Keratinocyte (primary cell): Measurements from ENCODE around the gene COQ8A. TPM values are rescaled to one million over a fixed set of nuclear protein-coding genes. Genes with fewer than 3 reads are reported as not detected.

Experiments used
- DNase-seq: peaks from one replicate; pipeline ENCODE4 v3.0.0-alpha.2; 2011; ENCODE audit warnings: low read depth, missing footprints, low spot score
- FAIRE-seq: peaks from 2 replicates; lab custom pipeline; 2011; peaks lifted over from hg19 to GRCh38; lab: Jason Lieb, UNC
- H2AFZ ChIP-seq: 2 replicates; pipeline ENCODE4 v1.6.0; 2012; ENCODE audit warnings: low read length, control low read depth, inconsistent platforms; ENCODE audit not compliant: control insufficient read depth
- H3K27ac ChIP-seq: 2 replicates; pipeline ENCODE4 v1.5.1; 2011; ENCODE audit warnings: low read length; ENCODE audit not compliant: control insufficient read depth, insufficient read depth
- H3K27me3 ChIP-seq: 3 replicates; pipeline ENCODE4 v1.6.0; 2011; ENCODE audit warnings: low read length; ENCODE audit not compliant: control insufficient read depth, insufficient read depth; ENCODE audit errors: extremely low read depth
- H3K36me3 ChIP-seq, 2 experiments: 2 replicates in 1 of 2; 3 replicates in 1 of 2; pipeline ENCODE4 v1.5.1; 2011; ENCODE audit warnings: low read length in 2 of 2, mild to moderate bottlenecking in 1 of 2; ENCODE audit not compliant: control insufficient read depth in 2 of 2, insufficient read depth in 2 of 2; ENCODE audit errors: extremely low read depth in 1 of 2
- H3K4me1 ChIP-seq: 3 replicates; pipeline ENCODE4 v1.5.1; 2011; ENCODE audit warnings: low read length; ENCODE audit not compliant: control insufficient read depth, insufficient read depth; ENCODE audit errors: extremely low read depth
- H3K4me2 ChIP-seq: 3 replicates; pipeline ENCODE4 v1.6.0; 2011; ENCODE audit warnings: low read depth, low read length; ENCODE audit not compliant: control insufficient read depth, insufficient read depth; ENCODE audit errors: extremely low read depth
- H3K4me3 ChIP-seq, 3 experiments: fragments of 200-600 bp in 1 of 3; sonication (generic) in 1 of 3; 2 replicates in 2 of 3; 3 replicates in 1 of 3; pipeline ENCODE4 v1.5.1; 2011 to 2016; ENCODE audit warnings: low read length in 3 of 3, mild to moderate bottlenecking in 3 of 3, control low read depth in 2 of 3, inconsistent platforms in 1 of 3, low read depth in 1 of 3, mixed read lengths in 1 of 3, mixed run types in 1 of 3, moderate library complexity in 1 of 3; ENCODE audit not compliant: control insufficient read depth in 2 of 3, insufficient read depth in 2 of 3; ENCODE audit errors: extremely low read depth in 1 of 3
- H3K79me2 ChIP-seq: 2 replicates; pipeline ENCODE4 v1.6.0; 2012; ENCODE audit warnings: low read length; ENCODE audit not compliant: control insufficient read depth, insufficient read depth
- H3K9ac ChIP-seq: 3 replicates; pipeline ENCODE4 v1.6.0; 2011; ENCODE audit warnings: low read length; ENCODE audit not compliant: control insufficient read depth, insufficient read depth; ENCODE audit errors: extremely low read depth
- H3K9me1 ChIP-seq: 3 replicates; pipeline ENCODE4 v1.6.0; 2011; ENCODE audit warnings: low read length; ENCODE audit not compliant: control insufficient read depth, insufficient read depth; ENCODE audit errors: extremely low read depth
- H3K9me3 ChIP-seq: 2 replicates; pipeline ENCODE4 v1.5.1; 2012; ENCODE audit warnings: low read depth, low read length; ENCODE audit not compliant: control insufficient read depth
- H4K20me1 ChIP-seq: 3 replicates; pipeline ENCODE4 v1.6.0; 2011; ENCODE audit warnings: low read length; ENCODE audit not compliant: control insufficient read depth, insufficient read depth; ENCODE audit errors: extremely low read depth
- EZH2 ChIP-seq: IDR thresholded peaks from one replicate; pipeline ENCODE4 v1.6.1; 2012; ENCODE audit warnings: inconsistent platforms, mild to moderate bottlenecking, low read length, moderate library complexity
- dilution Hi-C: fragments of 300-500 bp; cut with MboI; formaldehyde crosslinking; loops from one replicate; pipeline ENCODE4 v1.7.0; 2020; ENCODE audit warnings: low sequenced_read_pairs; ENCODE audit not compliant: extremely low pct_ligation_motif_present
- polyA plus RNA-seq, 5 experiments: library from polyadenylated mRNA; depleted of rRNA in 3 of 5; stranded (reverse) in 3 of 5; stranded (forward) in 1 of 5; unstranded in 1 of 5; fragments of >200 nt; gene quantifications; 1 replicate in 1 of 5; 2 replicates in 3 of 5; 3 replicates in 1 of 5; pipeline versions ENCODE4 v1.2.1 to v1.2.3, GENCODE V29; 2011 to 2012; ENCODE audit warnings: missing spikeins in 2 of 5, low read depth in 1 of 5, low replicate concordance in 1 of 5
- TF ChIP-seq, protein P1 (sequence below), 3 experiments: IDR thresholded peaks in 1 of 3; conservative IDR thresholded peaks in 1 of 3; optimal IDR thresholded peaks in 1 of 3; 2 replicates in 2 of 3; 3 replicates in 1 of 3; pipeline versions ENCODE3 to v1.5.1; 2011; ENCODE audit warnings: low read length in 3 of 3, mild to moderate bottlenecking in 3 of 3, moderate library complexity in 2 of 3, control low read depth in 1 of 3, inconsistent platforms in 1 of 3; ENCODE audit not compliant: insufficient read depth in 2 of 3; ENCODE audit errors: extremely low read depth in 1 of 3

The COQ8A gene
- polyA plus RNA-seq, 1 donor (not counting 4 experiments of a cell fraction or from before 2014, with no cell fraction given): 3.8 TPM

DNA sequence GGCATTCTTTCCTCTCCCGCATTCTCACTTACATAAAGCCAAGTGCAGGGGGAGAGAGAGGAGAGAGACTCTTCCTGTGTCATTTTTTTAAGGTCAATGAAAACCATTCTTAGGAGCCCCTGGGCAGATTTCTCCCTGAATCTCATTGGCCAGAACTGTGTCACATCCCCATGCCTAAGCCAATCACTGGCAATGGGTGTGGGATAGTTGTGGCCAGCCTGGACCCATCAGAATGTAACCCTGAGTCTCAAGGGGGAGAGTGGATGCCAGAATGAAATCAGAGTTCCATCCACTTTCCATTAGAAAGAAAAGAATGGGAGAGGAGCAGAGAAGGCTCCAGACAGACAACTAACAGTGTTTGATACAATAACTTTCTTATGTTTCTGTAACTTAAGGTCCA, 31.2 kb upstream of the COQ8A start:
- Histone ChIP-seq H3K27me3 (no peaks in the 10 kb centered on the region), H3K36me3 (peaks cover 0 to 3% of the 10 kb centered on the region in 2 experiments), H3K4me1 (no peaks in the 10 kb centered on the region), H2AFZ (no peak overlapping the region), H3K27ac (no peak overlapping the region), H3K79me2 (no peaks in the 10 kb centered on the region), H4K20me1 (no peaks in the 10 kb centered on the region), H3K9me3 (no peaks in the 10 kb centered on the region), H3K4me2 (no peak overlapping the region), H3K4me3 (no peak overlapping the region), H3K9ac (no peak overlapping the region), H3K9me1 (no peaks in the 10 kb centered on the region)
- DNase-seq: no peak
- no peak for TF ChIP-seq EZH2
- TF ChIP-seq, protein P1, sequence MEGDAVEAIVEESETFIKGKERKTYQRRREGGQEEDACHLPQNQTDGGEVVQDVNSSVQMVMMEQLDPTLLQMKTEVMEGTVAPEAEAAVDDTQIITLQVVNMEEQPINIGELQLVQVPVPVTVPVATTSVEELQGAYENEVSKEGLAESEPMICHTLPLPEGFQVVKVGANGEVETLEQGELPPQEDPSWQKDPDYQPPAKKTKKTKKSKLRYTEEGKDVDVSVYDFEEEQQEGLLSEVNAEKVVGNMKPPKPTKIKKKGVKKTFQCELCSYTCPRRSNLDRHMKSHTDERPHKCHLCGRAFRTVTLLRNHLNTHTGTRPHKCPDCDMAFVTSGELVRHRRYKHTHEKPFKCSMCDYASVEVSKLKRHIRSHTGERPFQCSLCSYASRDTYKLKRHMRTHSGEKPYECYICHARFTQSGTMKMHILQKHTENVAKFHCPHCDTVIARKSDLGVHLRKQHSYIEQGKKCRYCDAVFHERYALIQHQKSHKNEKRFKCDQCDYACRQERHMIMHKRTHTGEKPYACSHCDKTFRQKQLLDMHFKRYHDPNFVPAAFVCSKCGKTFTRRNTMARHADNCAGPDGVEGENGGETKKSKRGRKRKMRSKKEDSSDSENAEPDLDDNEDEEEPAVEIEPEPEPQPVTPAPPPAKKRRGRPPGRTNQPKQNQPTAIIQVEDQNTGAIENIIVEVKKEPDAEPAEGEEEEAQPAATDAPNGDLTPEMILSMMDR (optimal IDR thresholded peaks at IDR 0.05 in 1 of 3, IDR thresholded peaks at IDR 0.05 in 1 of 3, conservative IDR thresholded peaks at IDR 0.05 in 1 of 3; ENCODE audit: extremely low read depth in 1 of 3, insufficient read depth in 2 of 3, low read length in 3 of 3): no peak
- dilution Hi-C loops: no loop called here
- FAIRE-seq: no peak

DNA sequence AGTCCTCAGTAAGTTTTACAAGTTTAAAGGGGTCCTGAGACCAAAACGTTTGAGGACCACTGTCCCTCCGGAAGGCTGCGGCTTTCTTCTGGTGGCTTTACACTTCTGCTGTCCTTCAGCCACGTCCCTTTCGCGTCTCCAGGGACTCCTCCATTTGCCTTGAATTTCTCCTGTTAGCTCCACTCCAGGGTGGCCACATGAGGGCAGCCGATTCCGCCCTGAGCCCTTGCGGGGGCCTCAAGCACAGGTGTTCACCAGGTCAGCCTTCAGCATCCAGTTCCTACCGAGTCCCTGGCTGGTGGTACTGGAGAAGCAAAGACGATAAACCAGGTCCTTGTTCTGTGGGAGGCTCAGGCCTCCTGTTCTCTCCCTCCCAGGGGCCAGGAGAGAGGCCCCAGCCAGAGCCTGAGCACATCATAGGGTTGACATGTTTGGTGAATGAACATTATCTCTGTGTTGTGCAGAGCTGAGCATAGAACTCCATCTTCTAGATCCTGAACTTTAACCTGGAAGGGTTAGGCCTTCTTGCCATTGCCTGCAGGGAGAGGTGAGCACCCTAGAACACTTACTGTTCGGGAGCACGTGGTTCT, 27.4 kb upstream of the COQ8A start:
- dilution Hi-C loops: no loop called here

More for the DNA sequence above, 27.4 kb upstream of the COQ8A start:
- FAIRE-seq (no peak), DNase-seq (no peak)
- Histone ChIP-seq H3K9ac (no peak overlapping the region), H2AFZ (no peak overlapping the region), H3K4me1 (no peaks in the 10 kb centered on the region), H3K36me3 (peaks cover 0 to 2% of the 10 kb centered on the region in 2 experiments), H4K20me1 (no peaks in the 10 kb centered on the region), H3K9me1 (no peaks in the 10 kb centered on the region), H3K27ac (no peak overlapping the region), H3K4me2 (no peak overlapping the region), H3K9me3 (no peaks in the 10 kb centered on the region), H3K27me3 (no peaks in the 10 kb centered on the region), H3K79me2 (no peaks in the 10 kb centered on the region), H3K4me3 (no peak overlapping the region)
- TF ChIP-seq EZH2: no peak
- TF ChIP-seq, protein P1 (optimal IDR thresholded peaks at IDR 0.05 in 1 of 3, IDR thresholded peaks at IDR 0.05 in 1 of 3, conservative IDR thresholded peaks at IDR 0.05 in 1 of 3; ENCODE audit: extremely low read depth in 1 of 3, insufficient read depth in 2 of 3, low read length in 3 of 3): peak; percentile 39 to 67 (median 50)
